Stimulated activated naive B cell treated with anti-CD40 and anti-IgM and Interleukin-4, amounts not matched to agents 10 μg/mL and 1 μg/mL and 100 μg/mL, for 72 hours (primary cell): Measurements from ENCODE around the gene C5orf22.
A peak's percentile ranks its signal among the peaks of the same experiment; 100 is the strongest.
"Not testable (repeated sequence)": the region's sequence is repeated elsewhere in the genome, so short reads cannot be mapped to it uniquely, and the experiment has no call there.

Experiments used
- ATAC-seq, 2 donors: fragments of 150-1000 bp; cut with Tn5 transposase; replicated peaks; 2 replicates each; pipeline ENCODE4 v1.10.0; 2021; ENCODE audit warnings: moderate library complexity in 1 of 2
- DNase-seq: peaks from one replicate; pipeline ENCODE4 v3.0.0; 2021
- H3K27ac Mint-ChIP-seq: one replicate; pipeline ENCODE4 v1.8.0; 2022; ENCODE audit warnings: mild to moderate bottlenecking, mixed read lengths
- H3K27me3 Mint-ChIP-seq, 2 donors: one replicate each; pipeline ENCODE4 v1.8.0; 2022; ENCODE audit warnings: mixed read lengths in 2 of 2
- H3K36me3 Mint-ChIP-seq, 2 donors: one replicate each; pipeline ENCODE4 v1.8.0; 2022; ENCODE audit warnings: mixed read lengths in 2 of 2, mild to moderate bottlenecking in 1 of 2
- H3K4me1 Mint-ChIP-seq, 2 donors: one replicate each; pipeline ENCODE4 v1.8.0; 2022; ENCODE audit warnings: mixed read lengths in 2 of 2, mild to moderate bottlenecking in 1 of 2
- H3K4me3 Mint-ChIP-seq, 2 donors: one replicate each; pipeline ENCODE4 v1.8.0; 2022; ENCODE audit warnings: mild to moderate bottlenecking in 2 of 2, mixed read lengths in 2 of 2, moderate library complexity in 1 of 2
- H3K9me3 Mint-ChIP-seq, 2 donors: one replicate each; pipeline ENCODE4 v1.8.0; 2022; ENCODE audit warnings: mixed read lengths in 2 of 2, mild to moderate bottlenecking in 1 of 2

The C5orf22 gene

DNA sequence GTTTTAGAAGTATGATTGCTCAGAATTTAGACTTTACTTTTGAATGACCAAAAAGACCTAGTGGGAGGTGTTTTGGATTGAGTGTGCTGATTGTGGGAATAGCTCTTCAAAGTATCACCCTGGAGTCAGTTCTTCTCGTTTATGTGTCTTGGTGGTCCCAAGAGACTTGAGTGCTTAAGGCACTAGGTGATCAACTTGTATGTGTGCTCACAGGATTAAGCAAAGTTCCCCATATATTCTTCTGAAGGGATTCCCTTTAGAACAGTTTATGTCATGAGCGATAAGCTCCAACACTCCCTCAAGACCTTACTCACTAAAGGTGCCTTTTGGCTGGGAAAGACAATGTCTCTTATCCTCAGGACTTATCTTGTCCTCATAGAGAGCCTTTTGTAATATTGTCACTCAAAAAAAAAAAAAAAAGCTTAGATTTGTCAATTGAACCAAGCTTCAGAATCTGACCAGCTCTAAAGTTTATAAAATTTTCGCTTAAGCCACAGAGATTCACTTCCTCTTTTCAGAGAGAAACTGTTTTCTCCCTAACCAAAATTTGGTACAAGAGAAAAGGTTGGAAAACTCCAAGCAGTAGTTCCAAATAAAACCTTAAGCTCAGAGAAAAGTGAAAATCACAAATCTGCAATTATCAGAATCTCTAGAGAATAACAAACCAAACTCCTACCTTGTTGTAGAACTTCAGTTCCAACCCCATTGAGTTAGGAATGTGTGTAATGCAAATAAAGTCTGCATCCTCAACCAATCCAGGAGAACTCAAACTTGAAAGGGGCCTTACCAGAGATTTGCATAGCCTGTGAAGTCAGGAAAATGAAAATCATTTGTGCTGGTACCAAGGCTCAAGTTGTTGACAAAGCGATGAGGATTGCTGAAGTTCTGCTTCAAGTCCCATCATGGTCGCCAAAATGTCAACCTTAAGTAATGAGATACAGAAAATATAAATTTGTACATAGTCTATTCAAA lies 66.8 kb downstream of the C5orf22 start:
- Mint-ChIP-seq H3K4me1 (peaks cover 6 to 12% of the 10 kb centered on the region in 2 donors), H3K4me3 (peak overlapping the region in 1 of 2 donors; percentile 19), H3K27me3 (peaks cover 3 to 5% of the 10 kb centered on the region in 2 donors), H3K27ac (no peak overlapping the region), H3K9me3 (no peaks in the 10 kb centered on the region), H3K36me3 (no peaks in the 10 kb centered on the region)
- DNase-seq (no peak), ATAC-seq (peak; percentile 79 to 81)

GRCh38 chr5:31602305-31602704 lies 70.2 kb downstream of the C5orf22 start:
- not testable (repeated sequence) for H3K27ac Mint-ChIP-seq, H3K36me3 Mint-ChIP-seq, H3K27me3 Mint-ChIP-seq, DNase-seq, H3K4me3 Mint-ChIP-seq, H3K9me3 Mint-ChIP-seq, ATAC-seq
- H3K4me1 Mint-ChIP-seq, result peaks cover 6 to 12% of the 10 kb centered on the region in 2 donors

GRCh38 chr5:31604240-31604639 lies 72.1 kb downstream of the C5orf22 start:
- ATAC-seq (no peak), DNase-seq (no peak)
- Mint-ChIP-seq H3K9me3 (no peaks in the 10 kb centered on the region), H3K4me3 (no peak overlapping the region), H3K4me1 (peaks cover 0 to 2% of the 10 kb centered on the region in 2 donors), H3K36me3 (no peaks in the 10 kb centered on the region), H3K27ac (no peak overlapping the region), H3K27me3 (peaks cover 3 to 8% of the 10 kb centered on the region in 2 donors)

- Mint-ChIP-seq H3K27me3 (peaks cover 3 to 8% of the 10 kb centered on the region in 2 donors), H3K4me3 (no peak overlapping the region), H3K36me3 (no peaks in the 10 kb centered on the region), H3K4me1 (peaks cover 0 to 2% of the 10 kb centered on the region in 2 donors), H3K27ac (no peak overlapping the region), H3K9me3 (no peaks in the 10 kb centered on the region)
- no peak for DNase-seq
- ATAC-seq, result no peak
Observed at GRCh38 chr5:31604644-31605043, 72.5 kb downstream of the C5orf22 start.
